T1000 (cell line): ENCODE data around the gene IL19.
A peak's percentile ranks its signal among the peaks of the same experiment; 100 is the strongest.

Experiments
- DNase-seq: peaks from one replicate; lab custom pipeline; 2025; ENCODE audit warnings: mixed read lengths; lab: John Stamatoyannopoulos, UW

IL19 gene, protein sequence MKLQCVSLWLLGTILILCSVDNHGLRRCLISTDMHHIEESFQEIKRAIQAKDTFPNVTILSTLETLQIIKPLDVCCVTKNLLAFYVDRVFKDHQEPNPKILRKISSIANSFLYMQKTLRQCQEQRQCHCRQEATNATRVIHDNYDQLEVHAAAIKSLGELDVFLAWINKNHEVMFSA

DNA sequence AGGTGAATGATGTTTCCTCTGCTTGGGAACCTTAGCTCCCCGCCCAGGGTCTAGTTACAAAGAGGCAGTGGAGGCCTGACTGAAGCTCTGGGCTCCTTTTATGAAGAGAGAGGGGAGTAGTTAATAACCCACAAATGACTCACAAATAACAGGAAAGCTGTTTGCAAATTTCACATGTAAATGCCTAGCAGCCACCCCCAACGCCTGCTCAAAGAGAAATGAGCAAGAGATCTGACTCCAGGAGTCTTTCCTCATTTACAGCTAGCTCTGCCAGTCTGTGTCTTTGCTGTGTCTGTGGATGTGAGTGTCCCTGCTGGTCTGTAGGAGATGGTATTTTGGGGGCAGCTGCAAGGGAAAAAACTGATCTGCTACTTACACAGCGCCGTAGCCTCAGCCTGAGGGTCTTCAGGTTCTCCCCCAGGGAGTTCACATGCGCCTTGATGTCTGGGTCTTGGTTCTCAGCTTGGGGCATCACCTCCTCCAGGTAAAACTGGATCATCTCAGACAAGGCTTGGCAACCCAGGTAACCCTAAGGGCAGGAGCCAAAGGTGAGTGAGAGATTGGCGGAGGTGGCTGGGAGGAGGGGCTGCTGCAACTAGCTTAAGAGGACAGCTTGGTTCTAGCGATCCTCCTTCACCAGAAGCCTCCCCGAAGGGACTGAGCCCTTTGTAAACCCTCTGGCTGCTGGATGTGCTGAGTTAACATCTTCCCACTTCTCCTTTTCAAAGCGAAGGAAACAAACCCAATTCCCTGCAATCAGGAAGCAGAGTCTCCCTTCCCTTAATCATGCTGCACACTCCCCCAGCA is at the start of gene IL19:
Gene IL19 (plus strand): TSS at position 243 of the 807 bp plus-strand sequence. CDS start 65,890 bp downstream, outside the sequence.
- no peak for DNase-seq

DNA sequence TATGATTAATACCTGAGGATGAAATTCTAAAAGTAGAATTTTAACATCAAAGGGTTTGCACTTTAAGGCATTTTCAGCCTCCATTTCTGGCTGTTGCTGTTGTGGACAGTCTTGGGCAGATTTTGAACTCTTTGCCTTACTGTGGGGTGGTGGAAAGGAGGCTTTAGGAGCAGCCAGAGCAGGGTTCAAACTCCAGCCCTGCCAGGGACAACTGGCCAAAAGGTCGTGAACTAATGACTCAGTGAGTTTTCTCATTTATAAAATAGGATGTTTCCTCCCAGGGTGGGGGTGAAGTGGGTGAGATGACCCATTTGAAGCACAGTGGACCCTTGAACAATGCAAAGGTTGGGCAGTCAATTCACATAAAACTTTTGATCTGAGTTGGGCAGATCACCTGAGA is 49.1 kb upstream of the IL19 start:
- DNase-seq, result no peak

DNA sequence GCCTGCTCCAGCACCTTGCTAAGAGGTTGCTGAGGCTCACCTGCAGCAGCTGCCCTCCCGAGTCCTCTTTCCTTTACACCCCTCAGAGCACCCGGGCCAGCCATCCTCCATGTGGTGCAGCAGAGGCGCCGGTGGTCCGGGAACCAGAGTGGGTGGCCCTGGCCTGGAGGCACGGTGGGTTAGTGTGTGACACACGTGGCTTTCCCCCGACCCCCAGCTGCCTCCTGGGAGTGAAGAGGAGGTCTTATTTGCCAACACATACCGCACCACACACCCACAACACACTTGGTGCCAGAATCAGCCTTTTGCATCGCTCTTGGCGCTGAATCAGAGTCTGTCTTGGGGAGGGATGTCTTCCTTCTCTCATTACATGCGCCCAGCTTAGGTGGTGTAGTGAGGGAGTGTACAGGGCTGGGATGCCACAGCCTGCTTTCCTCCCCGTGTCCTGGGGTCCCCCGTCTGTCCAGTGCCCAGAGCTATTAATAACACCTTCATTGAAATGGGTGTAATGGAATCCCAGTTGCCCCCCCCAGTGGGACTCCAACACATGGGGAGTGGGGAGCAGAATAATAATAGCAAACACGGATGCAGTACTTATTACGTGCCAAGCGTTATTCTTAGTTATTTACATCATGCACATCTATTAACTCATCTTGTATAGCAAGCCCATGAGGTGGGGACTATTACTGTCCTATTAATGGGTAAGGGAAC is 47.7 kb upstream of the IL19 start:
- DNase-seq, result no peak

DNA sequence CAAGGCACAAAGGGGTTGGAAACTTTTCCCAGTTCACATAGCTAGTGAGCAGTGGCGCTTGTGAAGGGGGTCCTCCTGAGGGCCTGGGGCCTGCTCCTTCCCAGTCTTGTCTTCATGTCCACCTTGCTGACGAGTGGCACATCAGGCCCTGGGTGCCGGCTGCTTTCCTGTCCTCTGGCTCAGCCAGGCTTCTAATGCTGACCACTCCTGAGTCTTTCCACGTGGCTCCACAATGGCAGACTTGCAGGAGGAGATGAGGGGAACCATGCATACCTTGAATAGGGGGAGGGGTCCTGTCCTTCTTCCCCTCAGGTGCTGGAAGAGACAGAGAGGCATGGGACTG is 47.1 kb upstream of the IL19 start:
- no peak for DNase-seq

DNA sequence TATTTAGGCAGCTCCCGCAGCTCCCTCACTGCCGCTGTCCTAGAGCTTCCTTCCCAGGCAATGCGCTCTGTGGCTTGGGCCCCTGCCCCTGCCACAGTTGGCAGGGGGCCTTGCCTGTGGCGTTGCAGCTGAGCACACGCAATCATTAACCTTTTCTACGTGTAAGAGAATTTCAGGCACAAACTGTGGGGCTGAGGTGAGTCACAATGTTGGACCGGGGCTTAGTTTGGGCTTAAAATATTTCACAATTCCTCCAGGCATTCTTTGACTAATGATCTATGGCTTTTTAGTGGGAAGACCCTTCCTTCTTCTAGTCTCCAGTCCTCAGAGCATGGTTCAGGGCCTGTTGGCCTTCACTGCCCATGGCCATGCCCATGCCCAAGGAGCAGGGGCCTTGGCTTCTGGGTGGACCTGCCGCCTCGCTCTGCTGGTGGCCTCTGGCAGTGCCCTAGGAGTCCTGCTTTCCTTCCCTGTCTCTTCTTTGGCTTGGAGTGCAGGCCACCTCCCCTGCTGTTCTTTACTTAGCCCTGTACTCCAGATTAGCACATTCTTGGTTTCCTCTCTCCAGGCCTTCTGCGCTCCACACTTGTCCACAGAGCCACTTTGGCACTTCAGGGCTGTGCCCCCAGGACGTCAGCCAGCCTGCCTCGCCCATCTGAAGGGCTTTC is 46.6 kb upstream of the IL19 start:
- DNase-seq, result peak; percentile 36

DNA sequence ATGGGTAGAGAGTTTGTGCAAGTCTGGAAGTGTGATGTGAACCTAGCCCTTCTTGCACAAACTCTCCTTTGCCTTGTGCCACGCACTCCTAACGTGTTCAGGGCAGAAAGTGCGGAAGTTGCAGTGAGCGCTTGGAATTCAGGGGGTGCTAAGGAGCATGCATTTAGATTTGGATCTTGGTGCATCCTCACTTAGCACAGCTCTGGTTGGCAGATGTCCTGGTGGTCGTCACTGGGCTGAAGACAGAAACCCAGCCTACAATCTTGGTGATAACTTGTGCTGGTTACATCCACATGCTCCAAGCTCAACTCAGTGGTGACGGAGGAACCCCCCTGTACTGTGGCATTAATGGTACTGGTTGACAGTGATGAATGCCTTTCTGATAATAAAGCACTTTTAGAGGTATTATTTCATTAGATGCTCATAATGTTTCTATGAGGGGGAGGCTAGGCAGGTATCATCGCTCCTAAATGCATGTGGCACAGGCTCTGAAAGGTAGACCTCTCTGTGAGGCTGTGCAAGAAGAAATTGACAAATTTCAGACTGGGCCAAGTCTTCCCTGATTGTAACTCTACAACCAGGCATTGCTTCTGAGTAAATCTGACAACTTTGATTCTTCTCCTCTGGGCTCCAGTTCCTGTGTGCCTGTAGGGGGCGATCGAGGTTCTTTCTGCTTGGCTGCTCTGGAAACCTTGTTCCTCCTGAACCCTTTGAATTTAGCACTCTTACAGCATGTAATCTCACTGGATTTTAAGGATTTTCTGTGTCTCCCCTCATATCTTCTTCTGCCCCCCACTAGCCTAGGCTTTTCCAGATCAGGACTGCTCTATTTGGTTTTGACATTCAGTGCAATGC is 45.2 kb upstream of the IL19 start:
- no peak for DNase-seq

DNA sequence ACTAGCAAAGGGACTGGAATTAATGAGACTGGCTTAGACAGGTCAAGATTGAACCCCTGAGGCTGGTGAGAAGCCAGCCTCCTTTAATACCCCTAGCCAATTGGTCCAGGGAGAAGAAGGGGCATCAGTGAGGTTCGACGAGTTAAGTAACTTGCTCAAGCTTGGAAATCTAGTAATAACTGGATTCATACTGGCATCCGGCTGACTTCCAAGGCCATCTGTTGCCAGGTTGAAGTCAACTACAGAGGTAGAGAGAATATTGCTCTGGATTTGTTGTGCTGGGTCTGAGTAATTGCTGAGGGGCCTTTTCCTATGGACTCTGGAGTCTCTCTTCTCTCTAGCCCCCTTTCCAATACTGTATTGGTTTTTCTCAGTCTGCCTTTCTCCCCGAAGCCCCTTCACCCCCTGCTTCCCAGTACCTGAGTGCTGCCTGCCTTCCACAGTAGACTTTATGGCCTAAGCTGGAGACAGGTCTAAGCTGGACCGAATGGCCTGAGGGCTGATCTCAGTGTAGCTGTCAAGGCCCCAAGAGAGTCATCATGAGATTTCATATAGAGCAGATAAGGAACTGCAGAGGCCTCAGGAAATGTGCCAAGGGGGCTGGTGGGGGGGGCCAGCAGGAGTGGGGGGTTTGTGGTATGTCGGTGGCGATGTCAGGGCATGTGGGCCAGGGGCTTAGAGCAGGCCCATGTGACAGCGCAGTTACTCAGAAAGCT is 42.4 kb upstream of the IL19 start:
- DNase-seq, result no peak

DNA sequence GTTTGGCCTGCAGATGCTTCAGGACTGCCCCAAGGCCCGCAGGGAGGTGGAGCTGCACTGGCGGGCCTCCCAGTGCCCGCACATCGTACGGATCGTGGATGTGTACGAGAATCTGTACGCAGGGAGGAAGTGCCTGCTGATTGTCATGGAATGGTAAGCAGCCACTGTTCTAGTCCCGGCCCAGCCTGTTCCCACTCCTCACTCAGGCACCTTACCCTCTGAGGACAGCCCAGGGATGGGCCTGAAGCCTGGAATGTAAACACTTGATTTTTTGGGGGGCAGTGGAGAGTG is 41.9 kb upstream of the IL19 start:
- no peak for DNase-seq

DNA sequence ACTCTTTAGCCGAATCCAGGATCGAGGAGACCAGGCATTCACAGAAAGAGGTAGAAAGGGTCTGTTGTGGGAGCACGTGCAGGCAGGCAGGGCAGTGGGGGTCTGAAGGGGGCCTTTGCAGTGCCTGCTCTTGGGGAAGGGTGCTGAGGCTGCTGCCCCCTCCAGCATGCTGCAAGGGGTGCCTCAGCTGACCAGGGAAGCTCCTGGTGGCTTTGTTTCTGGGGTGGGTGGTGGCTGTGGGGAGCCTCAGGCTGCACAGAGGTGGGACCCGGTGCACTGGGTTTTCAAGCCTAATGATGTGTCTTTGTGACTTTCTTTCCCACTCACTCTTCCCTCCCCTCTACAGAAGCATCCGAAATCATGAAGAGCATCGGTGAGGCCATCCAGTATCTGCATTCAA is 41.5 kb upstream of the IL19 start:
- no peak for DNase-seq

DNA sequence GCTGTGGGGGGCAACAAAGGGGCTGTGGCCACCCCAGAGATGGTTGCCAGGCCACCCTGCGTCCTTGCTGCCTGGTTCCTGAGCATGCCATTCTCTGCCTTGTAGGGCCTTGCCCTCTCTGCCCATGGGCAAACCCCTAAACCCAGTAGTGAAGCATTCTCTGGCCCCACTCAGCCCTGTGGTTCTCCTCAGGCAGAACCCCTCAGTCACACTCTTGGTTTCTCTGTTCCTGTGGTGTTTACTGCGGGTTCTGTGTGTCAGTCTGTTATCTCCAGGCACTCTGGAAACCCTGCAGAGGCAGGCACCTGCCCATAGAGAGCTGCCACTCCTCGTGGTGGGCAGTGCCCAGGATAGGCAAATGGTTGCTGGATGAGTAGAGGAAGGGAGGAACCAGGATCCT is 41.1 kb upstream of the IL19 start:
- DNase-seq, result no peak

DNA sequence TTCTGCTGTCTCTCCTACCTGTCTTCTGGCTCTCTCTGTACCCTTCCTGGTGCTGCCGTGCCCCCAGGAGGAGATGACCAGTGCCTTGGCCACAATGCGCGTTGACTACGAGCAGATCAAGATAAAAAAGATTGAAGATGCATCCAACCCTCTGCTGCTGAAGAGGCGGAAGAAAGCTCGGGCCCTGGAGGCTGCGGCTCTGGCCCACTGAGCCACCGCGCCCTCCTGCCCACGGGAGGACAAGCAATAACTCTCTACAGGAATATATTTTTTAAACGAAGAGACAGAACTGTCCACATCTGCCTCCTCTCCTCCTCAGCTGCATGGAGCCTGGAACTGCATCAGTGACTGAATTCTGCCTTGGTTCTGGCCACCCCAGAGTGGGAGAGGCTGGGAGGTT is 38.1 kb upstream of the IL19 start:
- DNase-seq, result no peak

DNA sequence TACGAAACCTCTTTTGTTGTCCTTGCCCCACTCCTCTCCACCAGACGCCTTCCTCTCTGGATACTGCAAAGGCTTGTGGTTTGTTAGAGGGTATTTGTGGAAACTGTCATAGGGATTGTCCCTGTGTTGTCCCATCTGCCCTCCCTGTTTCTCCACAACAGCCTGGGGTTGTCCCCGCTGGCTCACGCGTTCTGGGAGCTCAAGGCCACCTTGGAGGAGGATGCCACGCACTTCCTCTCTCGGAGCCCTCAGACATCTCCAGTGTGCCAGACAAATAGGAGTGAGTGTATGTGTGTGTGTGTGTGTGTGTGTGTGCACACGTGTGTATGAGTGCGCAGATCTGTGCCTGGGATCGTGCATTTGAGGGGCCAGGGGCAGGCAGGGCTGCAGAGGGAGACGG is 37.6 kb upstream of the IL19 start:
- DNase-seq, result no peak

DNA sequence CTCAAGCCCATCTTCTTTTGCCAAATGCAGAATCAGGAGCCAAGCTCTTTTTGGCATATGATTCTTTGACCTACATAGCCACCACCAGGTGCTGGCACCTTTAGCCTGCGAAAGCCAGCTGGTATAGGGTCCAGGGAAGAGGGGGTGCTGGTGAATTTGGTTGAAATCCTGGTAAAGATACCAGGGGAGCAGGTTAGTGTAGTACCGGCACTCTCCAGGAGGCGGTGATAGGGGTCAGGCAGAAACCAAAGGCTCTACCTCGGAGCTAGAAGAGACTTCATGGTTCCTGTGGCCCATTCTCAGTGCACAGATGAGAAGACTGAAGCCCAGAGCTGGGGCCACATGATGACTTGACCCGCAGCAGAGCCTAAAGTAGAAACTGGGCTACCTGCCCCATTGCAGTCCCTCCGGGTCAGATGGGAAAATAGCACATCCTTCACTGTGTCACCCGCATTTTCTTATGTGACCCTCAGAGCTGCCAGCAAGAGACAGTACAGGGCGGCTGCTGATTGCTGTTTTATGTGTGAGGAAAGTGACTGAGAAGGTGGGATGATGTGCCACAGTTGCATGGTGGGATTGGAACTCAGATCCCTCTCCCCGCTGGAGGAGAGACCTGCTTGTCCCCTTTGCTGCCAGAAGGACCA is 36.0 kb upstream of the IL19 start:
- DNase-seq, result no peak

DNA sequence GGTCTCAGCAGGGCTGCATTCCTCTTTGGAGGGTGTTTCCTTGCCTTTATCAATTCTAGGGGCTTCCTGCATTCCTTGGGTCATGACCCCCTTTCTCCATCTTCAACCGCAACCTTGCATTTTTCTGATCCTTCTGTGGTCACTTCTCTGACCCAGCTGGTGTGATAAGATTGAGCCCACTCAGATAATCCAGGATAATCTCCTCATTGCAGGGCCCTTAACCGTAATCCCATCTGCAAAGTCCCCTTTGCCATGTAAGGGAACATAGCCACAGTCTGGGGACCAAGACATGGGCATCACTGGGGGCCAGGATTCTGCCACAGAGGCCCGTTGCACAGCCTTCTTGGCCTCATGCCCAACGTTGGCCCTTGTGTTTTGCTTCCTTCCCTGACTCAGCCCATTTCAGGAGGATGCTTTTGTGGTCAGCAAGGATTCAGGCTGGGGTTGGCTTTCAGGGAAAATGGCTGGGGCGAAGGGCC is 35.0 kb upstream of the IL19 start:
- DNase-seq, result no peak

DNA sequence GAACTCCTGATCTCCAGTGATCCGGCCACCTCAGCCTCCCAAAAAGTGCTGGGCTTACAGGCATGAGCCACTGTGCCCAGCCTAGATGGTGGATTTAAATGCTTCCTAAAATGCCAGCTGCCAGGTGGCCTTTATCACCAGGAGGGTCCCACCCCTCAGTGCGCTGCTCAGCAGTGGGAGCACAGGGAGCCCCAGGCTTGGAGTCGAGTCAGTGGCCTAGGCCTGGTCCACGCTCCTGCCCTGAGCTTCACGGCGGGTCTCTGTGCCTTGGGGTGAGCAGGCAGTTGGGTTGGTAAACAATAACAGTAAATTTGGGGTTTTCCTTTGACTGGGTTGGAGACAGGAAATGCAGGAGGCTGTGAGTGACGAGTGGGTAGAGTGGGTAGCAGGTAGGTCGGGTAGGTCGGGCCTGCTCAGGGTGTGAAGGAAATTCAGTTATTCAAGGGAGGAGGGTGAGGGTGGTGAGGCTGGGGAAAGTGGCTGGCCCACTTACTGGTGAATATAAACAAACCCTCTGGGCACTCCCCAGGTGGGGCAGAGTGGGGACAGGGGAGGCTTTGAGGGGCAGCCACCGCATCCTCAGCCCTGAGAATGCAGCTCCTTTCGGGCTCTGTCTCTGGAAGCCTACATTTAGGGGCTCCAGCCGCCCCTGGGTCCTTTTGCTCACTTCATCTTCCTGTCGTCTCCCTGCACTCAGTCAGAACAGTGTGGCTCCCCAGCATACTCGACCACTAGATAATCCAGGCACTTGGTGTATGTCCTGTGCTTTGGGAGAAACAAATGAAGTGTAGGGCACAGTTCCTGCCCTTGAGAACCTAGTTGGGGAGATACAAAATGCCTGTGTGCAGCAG is 33.5 kb upstream of the IL19 start:
- DNase-seq, result no peak

DNA sequence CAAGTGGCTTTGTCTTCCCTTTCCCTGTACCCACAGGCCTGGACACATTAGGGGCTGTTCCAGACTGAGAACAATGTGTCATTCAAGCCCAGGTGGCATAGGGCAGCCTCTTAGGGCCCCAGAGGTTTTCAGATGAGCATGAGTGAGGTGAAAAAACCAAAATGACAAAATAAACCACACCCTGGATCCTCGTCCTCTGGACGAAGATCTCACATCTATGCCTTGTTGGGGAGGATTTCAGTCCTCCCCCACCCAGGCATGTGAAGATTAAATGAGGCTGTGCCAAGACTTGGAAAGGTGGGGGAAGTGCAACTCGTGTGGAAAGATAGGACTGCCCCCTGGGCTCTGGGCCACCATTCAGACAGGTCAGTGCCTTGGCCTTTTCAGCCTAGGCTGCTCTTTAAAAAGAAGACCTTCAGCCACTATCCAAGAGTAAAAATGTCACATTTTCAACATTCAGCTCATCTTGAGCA is 32.8 kb upstream of the IL19 start:
- no peak for DNase-seq

DNA sequence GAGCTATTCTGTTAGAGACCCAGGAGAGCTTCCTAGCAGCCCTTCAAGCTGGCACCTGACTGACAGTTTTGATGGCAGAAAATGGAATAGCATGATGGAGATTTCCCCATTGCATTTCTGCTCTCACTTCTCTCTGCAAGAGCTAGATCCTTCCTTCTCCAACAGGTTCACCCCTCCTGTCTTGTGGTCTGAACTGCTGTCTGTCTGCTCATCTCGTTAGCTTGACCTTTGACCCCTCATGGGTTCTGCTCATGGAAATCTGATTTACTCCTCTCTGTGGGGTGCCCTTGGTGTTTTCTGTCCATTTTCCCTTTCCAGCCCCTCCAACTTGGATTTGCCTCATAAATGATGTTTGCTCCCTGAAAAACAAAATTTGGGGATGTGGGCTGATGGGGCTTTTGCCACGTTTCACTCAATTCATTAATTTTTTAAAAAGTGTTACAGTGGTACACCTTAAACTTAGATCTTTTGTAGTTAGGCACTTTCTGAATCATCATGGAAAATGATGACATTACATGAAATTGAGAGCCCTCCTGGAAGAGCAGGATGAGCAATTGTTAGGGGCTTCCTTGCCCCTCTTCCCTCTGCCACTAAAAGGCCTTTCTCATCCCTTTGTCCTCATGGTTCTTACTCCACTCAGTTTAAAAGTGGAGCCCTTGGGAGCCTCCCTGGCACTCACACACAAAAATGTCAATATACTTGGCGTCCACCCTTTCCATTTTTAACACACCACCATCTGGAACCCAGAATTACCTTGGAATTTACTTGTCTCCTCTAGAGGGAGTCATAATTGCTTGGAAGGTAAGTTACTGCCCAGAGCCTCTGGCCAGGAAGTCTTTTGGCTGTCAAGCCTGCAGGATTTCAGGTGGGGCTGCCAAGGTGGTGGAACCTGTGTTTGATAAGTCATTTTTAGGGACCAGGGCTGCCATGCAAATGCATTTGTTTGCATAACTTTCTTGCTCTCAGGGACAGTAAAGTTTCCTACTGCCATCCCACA is 31.9 kb upstream of the IL19 start:
- DNase-seq, result no peak

DNA sequence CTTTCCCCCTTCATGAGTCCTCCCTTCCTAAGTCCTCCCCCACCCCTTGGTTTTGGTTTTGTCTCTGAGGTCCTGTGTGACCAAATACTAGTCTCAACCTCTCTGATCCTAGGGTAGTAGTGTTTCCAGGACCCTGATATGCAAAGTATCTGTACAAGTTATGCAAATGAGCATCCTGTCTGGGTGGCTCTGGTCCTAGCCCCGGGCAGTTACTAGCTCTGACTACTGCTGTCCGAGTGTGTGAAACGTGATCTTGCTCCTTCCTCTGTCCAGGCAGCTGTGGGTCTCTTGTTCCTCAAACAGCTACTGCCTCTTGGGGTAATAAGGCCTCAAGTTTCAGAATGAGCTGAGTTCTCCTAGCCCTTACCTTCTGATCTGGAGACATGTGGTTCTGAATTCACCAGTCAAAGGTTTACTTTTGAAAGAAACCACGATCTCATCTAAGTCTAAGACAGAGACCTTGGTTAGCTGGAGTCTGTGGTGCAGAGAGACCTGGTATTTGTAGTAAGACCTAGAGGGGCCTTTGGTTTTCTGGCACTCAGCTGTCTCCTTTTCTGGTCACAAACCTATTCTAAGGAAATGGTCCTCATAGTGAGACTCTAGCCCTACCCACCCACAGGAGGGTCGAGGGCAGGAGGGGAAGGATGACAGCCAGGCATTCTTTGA is 31.0 kb upstream of the IL19 start:
- no peak for DNase-seq
